Fibroblast of skin of scalp (primary cell): ENCODE results near the gene AIG1.

ENCODE experiments used
- DNase-seq: peaks from one replicate; pipeline ENCODE4 v3.0.0-alpha.2; 2013

The AIG1 gene

GRCh38 chr6:143097224-143097795 is 36.6 kb downstream of the AIG1 start:
- DNase-seq, result no peak

GRCh38 chr6:143098054-143098671 is 37.5 kb downstream of the AIG1 start:
- no peak for DNase-seq

- DNase-seq, result no peak
These were observed 39.0 kb downstream of the AIG1 start for GRCh38 chr6:143099647-143100046.

GRCh38 chr6:143100429-143100828 is 39.7 kb downstream of the AIG1 start:
- no peak for DNase-seq

GRCh38 chr6:143103916-143104315 is 43.2 kb downstream of the AIG1 start:
- DNase-seq, result no peak

GRCh38 chr6:143107440-143107839 is 46.8 kb downstream of the AIG1 start:
- no peak for DNase-seq

GRCh38 chr6:143107911-143108761 is 47.4 kb downstream of the AIG1 start:
- peak; percentile 9 for DNase-seq

- DNase-seq, result no peak
These were observed 48.5 kb downstream of the AIG1 start for GRCh38 chr6:143109196-143109595.

- peak; percentile 54 for DNase-seq
These were observed 49.9 kb downstream of the AIG1 start for GRCh38 chr6:143110572-143110971.

GRCh38 chr6:143110996-143111395 is 50.3 kb downstream of the AIG1 start:
- peak; percentile 53 for DNase-seq

- no peak for DNase-seq
These were observed 50.8 kb downstream of the AIG1 start for GRCh38 chr6:143111443-143111842.

- no peak for DNase-seq
These were observed 51.5 kb downstream of the AIG1 start for GRCh38 chr6:143112084-143112768.

GRCh38 chr6:143112837-143113236 is 52.1 kb downstream of the AIG1 start:
- no peak for DNase-seq

GRCh38 chr6:143115728-143116127 is 55.0 kb downstream of the AIG1 start:
- no peak for DNase-seq

- DNase-seq, result no peak
These were observed 56.4 kb downstream of the AIG1 start for GRCh38 chr6:143117108-143117507.

GRCh38 chr6:143119260-143119659 is 58.6 kb downstream of the AIG1 start:
- no peak for DNase-seq

GRCh38 chr6:143123081-143123480 is 62.4 kb downstream of the AIG1 start:
- peak; percentile 61 for DNase-seq

GRCh38 chr6:143123941-143124340 is 63.3 kb downstream of the AIG1 start:
- DNase-seq, result no peak

- DNase-seq, result peak; percentile 89
These were observed 64.8 kb downstream of the AIG1 start for GRCh38 chr6:143125455-143125854.

- peak; percentile 94 for DNase-seq
These were observed 65.3 kb downstream of the AIG1 start for GRCh38 chr6:143125864-143126573.

- no peak for DNase-seq
These were observed 65.9 kb downstream of the AIG1 start for GRCh38 chr6:143126574-143126941.

GRCh38 chr6:143127941-143128680 is 67.4 kb downstream of the AIG1 start:
- DNase-seq, result peak; percentile 74
